HG02610 (cell line): ENCODE results near the gene PIMREG.

Experiments used
- ATAC-seq: cut with Tn5 transposase; IDR thresholded peaks from one replicate; pipeline ENCODE4 v1.9.1; 2021; ENCODE audit warnings: mild to moderate bottlenecking, moderate library complexity; ENCODE audit not compliant: unreplicated experiment

Gene PIMREG, protein sequence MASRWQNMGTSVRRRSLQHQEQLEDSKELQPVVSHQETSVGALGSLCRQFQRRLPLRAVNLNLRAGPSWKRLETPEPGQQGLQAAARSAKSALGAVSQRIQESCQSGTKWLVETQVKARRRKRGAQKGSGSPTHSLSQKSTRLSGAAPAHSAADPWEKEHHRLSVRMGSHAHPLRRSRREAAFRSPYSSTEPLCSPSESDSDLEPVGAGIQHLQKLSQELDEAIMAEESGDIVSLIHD

DNA sequence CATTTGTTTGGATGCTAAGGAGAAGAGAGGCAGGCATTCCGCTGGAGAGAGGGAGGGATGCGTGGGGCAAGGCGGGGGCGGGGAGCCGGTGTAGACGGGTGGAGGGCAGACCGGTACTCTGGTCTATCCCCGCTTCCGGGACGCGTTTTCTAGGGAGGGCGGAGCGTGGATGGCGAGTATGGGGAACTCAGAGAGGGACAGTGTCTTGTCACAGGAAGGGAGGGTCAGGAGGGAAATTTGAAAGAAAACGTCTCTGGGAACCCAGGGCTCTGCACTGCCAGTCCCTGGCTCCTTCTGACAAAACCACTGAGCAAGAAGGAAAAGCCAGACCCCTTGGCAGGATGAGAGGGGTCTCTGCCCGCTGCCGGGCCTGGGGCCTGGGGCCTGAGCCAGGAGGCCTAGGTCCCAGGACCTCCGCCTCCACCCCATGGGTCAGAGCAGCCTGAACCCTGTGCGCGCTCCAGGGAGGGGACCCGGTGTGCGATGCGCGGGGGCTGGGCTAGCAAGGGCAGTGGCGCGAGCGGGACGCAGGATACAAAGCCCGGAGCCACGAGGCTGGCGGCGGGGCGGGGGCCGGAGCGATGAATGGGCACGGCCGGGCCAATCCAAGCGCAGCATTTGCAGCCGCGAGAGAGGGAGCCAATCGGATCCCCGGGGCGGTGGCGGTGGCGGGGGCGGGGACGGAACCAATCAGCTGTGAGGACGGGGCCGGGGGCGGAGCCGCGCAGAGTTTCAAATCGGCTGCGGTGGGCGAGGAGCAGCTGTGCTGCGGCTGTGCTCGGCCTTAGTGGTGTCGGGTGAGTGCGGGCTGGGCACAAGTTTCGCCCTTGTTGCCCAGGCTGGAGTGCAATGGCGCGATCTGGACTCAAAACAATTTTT, at the start of gene PIMREG:
Gene PIMREG, plus strand, starts transcription at position 764 of the 879 bp plus-strand sequence. CDS start 656 bp downstream, outside the sequence.
- peak; percentile 82 for ATAC-seq

DNA sequence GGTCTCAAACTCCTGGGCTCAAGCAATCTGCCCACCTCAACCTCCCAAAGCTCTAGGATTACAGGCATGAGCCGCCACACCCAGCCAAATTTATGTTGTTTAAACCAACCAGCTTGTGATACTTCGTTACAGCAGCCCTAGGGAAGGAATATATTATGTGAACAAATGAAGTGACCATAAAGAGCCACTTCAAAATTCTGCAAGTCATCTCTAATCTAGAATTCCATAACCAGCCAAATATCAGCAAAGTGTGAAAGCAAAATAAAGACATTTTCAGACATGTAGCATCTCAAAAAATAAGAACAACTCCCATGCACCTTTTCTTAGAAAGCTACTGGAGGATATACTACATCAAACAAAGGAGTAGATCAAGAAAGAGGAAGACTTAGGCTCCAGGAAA, 45.3 kb upstream of the PIMREG start:
- no peak for ATAC-seq

DNA sequence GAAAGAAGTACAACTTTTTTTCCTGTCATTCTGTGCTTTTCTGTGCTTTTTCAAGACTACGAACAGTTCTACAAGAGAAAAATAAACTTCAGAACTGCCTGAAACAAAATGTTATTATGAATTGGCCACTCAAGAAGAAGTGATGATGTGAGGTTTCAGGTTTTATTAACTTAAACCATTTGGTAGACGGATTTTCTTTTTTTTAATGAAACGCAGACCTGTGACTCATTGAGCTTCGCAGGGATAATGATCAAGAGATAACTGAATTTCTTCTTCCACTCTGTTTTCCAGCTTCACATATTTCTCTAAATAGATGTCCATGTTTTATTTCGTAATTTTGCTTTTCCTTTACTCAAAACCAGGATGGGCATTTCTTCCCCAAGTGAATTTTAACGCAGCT, 42.0 kb upstream of the PIMREG start:
- ATAC-seq: no peak

DNA sequence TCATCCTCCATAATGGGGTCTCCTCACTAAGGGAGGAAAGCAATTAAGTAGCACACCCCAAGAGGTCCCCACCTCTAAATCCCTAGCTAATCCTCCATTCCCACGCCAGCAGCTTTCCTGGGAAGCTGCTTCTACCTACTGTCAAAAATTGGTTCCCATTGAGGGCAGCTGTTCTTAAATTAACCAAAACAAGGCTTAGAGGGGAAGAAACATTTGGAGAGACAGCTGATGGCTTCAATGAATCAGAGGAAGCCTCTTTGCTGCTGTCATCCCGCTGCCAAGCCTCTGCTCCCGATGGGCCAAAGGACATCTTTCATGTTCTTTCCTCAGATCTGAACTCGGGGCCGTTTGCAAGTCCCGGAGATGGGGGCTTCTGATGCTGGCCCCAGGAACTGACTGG, 36.0 kb upstream of the PIMREG start:
- ATAC-seq: no peak

DNA sequence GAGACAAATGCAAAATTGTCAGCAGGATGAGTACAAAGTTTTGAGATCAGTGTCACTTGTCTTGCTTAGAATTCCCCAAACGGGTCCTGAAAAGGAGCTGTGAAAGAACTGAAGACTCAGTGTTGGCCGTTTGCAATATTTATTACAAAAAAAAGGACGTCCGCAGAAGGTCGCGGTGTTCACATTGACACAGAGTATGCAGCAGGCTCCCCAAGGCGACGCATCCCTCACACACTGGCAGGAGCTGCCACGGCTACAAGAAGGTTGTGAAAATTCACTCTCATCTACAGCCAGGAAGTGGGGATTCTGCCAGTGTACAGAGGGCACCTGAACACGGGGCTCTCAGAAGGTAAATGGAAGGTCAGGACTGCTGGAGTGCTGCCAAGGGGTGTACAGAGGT, 35.5 kb upstream of the PIMREG start:
- no peak for ATAC-seq

DNA sequence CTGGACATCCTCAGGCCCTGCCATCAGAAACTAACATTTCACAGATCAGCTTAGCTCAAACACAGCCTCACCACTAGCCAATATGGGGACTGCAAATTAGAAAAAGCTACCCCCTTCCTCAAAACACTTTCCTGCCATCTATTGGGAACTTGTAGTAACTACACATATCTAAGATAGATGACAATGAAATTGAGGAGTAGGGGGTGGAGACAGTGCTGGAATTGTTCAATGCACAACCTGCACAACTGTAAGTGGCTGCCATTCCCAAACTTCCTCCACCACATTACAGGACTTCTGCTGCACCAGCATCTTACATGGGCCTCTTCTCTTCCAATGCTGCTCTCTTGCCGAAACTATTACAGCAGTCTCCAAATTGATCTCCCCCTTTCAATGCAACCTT, 31.2 kb upstream of the PIMREG start:
- ATAC-seq: no peak

DNA sequence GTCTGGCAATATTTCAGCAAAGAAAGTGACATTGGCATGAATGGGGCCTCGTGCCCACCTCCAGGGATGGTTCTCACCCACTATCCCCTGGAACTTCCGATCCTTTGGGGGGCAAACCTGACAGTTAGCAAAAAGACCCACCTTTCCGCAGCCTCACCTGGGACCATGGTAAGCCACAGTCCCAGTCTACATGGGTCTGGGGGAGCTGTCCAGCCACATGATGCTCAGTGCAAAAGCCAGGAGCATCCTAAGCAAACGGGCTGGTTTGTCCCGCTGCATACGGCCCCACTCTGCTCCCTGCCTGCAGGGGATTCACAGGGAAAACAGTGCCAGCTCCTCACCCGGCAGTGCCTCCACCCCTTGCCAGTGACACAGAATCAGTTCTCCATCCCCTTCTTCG, 28.6 kb upstream of the PIMREG start:
- no peak for ATAC-seq

DNA sequence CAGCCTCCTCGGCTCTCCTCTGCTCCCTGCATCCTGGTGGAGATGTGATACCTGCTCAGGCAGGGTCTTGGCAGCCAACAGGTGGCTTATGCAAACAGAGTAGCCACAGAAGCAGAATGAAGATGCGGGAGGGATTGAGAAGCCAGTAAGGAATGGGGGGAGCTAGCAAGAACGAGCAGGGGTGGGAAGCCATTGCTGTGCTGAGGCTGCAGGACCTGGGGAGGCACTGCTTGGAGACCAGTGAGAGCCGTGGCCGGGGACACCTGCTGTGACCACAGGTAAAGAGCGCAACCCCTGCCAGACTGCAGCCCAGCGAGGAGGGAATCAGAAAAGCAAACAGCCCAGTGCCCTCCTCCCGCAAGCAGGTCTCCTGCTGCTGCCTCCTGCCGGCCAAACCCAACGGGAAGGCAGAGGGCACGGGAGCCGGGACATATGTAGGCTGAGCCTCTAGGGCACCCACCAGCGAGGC, 24.0 kb upstream of the PIMREG start:
- ATAC-seq: no peak

DNA sequence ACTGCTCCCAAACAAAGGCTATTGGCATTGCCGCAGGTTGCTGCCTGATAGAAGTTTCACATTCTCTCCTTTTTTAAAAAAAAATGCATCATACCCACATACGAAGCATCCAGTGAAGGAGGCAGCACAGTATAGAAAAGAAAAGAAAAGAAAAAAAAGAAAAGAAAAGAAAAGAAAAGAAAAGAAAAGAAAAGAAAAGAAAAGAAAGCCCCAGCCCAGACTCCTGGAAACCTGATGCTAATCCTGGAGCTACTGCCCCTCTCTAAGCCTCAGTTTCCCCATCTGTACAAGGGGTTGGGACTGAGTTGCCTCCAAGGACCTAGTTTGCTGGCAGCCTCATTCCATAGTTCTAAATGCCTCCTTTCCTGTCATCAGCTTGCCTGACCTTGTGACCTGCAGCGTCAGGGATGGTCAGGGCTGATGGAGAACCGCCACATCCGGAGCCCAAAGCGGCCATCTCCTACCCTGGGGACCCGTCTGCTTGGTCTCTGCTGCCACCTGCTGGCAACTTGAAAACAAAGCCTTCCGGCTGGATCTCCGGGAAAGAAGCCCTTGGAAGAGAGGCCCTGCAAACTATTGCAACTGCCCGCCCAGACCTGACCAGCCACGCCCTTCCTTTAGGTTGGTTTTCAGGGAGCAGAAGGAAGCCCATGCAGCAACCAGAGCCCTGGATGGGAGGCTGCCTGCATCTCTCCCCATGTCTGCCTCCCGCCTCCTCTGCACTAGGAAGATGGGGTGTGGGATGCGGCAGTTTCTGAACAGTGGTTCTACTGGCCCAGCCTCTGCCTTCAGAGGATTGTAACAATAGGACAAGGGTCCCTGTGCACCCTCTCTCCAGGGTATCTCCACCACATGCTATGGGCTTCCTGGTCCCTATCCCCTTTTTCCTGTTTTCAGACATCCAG, 22.3 kb upstream of the PIMREG start:
- ATAC-seq: no peak

DNA sequence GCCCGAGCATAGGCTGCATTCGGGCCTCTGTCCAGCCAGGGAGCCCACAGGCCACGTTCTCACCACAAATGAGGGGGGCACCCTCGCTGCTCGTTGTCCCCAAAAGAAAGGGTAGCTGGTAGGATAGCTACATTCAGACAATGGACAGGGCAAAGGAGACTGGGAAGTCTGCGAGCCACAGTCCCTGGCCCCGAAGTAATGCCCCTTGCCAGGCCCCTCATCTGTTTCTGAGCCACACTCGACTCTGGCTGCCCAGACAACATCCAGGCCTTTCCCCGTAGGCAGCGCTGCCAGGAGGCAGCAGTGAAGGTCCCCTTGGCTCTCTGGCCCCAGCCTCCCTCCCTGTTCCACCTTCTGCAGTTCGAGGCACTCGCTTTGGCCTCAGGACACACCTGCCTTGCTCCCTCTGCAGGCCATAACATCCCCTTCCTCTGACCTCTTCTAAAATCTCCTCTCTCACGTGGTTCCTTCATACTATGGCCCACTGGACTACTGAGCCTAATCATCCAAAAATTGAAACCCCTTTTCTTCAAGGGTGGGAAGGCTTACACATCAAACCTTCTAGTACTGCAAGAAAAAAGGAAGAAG, 21.5 kb upstream of the PIMREG start:
- ATAC-seq: no peak

DNA sequence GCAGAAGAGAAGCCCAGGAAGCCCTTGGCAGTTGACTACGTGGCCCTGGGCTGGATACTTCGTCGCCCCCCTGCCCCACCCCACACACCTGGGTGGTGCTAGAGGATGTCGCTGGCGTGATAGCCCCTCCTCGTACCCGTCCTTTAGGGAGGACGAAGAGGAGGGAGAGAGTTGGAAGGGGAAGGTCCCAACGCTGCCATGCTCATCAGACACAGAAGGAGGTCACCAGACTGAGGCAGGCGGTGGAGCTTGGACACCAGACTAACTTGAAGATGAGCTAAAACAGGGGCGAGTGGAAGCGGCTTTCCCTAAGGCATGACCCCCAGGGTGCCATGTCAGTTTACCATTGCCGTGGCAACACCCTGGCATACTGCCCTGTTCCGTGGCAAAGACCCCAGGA, 20.3 kb upstream of the PIMREG start:
- no peak for ATAC-seq

DNA sequence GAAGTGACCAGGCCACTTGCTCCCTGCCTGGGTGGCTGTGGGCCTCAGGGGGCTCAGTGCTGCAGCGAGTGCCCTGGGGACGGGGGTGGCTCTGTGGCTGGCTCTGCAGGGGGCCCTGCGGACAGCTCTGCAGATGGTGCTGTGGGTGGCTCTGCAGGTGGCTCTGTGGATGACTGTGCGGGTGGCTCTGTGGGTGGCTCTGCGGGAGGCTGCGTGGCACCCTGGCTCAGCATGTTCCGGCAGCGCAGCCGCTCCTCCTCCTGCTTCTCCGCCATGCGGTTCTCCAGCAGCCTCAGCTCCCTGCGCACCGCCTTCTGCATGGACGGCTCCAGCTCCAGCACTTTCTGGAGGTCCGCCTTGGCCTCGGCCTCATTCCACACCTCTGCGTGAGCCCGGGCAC, 18.8 kb upstream of the PIMREG start:
- no peak for ATAC-seq

DNA sequence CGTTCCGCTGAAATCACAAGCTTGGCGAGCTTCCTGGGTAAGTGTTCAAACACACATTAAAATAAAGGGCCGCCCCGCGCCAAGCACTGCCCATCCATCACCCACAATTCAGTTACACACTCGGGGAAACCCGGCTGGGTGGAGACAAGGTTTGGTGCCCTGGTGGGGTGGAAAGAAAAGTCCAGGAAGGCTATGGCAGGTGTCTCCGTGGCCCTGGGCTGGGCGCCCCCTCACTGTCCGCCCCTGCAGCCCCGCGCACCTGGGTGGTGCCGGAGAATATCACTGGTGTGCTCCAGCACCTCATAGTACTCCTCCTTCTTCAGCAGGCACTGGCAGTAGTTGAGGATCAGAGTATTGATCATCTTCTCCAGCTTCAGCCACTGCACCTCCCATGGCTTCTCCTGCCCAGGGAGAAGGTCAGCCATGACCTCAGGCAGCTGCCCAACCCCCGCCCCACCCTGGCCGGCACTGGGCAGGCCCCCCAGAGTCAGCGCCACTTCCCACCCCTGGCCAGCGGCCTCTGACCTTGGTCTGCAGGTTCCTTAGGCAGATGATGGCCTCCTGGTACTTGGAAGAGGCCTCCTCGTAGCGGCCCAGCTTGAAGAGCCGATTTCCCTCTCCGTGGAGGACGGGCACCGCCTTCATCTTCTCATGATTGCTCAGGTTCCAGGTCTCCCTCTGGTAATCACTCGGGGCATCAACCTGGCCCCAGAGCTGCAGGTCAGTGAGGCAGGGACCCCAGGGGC, 17.7 kb upstream of the PIMREG start:
- ATAC-seq: no peak

DNA sequence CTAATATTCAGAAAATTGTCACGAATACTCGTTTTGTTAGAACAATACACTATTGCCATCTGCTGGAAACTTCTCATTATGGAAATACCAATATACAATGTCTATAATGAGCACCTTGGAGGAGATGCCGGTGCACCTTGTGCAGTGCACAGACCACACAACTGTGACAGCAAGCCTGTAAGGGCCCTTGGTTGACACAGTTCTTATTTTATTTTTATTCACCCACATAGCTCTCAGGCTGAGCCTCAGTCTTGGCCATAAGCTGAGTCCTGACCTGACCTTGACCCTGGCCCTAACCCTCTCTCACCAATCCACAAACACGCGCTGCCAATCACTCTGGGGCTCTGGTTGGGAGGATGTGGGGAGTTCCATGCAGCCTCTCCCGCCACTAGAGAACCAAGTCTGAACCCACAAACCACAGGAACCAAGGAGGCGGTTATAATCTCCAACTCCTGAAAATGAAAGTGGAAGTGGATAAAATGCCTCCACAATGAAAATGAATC, 16.9 kb upstream of the PIMREG start:
- no peak for ATAC-seq

DNA sequence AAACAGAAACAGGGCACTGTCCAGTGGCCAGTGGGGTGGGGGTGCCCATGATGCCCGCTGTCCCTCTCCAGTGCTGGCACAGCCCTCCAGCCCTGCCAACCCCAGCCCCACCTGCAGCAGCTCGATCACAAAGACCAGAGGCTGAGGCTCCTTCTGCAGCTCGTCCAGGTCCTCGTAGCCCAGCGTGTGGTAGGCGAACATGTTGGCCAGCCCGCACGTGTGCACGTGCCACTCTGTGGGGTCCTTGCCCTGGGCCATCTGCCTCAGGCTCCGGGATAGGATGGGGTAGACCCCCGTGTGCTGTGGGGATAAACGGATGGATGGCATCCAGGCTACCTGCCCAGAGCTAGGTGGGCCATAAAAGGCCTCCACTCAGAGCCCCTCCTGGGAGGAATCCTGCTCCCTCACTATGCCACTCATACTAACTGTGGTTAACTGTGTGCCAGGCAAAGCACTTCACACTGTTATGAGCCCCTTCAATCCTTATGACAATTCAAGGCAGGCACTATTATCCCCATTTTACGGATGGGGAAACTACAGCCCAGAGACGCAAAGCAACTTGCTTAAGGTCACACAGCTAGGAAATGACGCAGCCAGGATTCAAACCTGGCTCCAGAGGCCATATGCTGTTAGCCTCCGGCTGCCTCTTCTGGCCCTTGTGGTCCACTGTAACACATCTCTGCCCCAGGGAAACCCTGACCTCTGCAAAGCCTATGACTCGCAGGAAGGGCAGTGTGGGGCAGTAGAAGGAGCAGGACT, 15.9 kb upstream of the PIMREG start:
- no peak for ATAC-seq

DNA sequence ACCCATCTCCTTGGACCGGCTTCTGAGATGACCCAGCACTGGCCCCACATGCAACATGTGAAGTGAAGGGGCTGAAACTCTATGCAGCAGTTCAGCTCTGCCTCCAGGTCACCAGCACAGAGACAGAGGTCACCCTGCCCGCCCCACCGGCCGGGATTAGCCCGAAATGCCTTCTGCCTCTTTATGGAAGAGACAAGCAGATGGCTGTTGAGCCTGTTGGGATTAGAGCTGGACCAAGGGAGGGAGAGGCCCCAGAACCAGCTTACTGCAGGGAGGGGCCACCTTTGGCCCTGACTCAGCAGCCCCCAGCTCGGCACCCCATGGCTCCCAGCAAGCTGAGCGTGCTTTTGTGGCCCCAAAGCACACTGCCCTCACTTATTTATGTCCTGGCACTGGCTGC, 15.0 kb upstream of the PIMREG start:
- ATAC-seq: no peak

DNA sequence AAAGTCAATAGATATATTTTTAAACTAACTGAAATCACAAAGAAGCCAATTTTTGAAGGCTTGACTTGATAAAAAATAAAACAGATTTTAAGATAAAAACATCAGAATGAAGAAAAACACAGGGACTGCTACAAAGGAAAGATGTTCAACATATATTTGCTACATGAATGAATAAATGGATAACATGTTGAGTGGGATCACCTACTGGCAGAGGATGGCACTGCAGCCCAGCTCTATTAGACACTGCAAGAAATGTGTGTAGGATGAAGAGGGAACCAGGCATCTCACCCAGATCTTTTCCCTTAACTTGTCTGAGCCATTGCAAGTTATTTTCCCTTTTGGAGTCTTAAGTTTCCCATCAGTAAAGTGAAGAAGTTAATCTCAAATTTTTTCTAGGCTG, 13.5 kb upstream of the PIMREG start:
- no peak for ATAC-seq

DNA sequence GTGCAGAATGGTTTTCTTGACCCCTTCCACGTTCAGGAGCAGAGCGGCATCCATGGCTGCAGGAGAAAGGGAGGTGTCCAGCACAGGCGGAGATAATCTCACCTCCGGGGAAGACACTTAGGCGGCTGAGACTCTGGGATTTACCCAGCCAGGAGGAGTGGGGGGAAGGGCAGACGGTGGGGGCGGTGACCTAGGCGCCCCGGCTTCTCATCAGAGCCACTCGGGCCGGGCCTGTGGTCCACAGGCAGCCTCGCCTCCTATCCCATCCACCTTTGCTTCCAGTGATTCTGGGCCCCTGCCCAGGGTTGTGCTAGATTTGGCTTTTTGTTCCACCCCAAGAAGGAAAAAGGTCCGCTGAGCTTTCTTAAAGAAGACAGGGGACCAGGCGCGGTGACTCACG, 9.2 kb upstream of the PIMREG start, which contains the start of gene AIPL1:
Gene AIPL1, minus strand, starts transcription at position 71 of the 400 bp plus-strand sequence. Its CDS starts 17 bp downstream, at position 54.
- no peak for ATAC-seq

DNA sequence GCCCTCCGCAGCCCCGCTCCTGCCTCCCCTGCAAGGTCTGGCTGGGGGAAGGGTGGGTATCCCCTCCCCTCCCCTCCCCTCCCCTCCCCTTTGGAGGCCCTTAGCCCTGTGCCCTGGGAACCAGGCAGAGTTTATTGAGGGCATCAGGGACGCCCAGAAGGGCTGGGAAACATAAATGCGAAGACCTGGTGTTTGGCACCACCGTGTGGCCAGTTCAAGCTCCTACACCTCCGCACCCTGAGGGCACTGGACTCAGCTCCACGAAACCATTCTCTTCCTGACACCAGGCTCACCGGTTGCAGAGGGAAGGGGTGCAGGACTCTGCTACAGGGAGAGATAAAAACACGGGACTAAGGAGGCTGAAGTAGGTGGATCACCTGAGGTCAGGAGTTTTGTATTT, 8.3 kb upstream of the PIMREG start:
- no peak for ATAC-seq
